ENCODE measurements around the gene REELD1.

The REELD1 gene

GRCh38 chr4:146214238-146214637 is at the start of gene REELD1:
REELD1 (plus strand) TSS chr4:146214538; CDS start chr4:146216953, 2,415 bp downstream.
- DNase-seq (ENCODE audit: low read depth in 2 of 2), result no peak

DNA sequence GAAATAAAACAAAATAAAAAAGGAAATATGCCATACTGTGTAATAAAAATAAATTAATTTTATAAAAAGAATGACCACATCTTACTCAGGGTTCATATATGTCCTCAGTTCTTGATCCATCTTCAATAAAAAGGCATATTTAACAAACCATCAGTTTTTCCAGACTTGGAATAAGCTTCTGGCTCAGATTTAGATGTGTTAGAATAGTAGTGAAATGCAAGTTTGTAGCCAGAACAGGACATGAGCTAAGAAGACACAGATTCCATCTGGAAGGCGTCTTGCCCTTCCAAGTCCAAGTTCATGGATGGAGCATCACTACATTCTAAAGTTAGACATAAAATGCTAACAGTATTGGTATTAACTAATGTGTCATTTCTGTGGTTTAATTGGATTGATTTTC is 49.1 kb upstream of the REELD1 start:
- no peak for DNase-seq (ENCODE audit: low read depth in 2 of 2)

- DNase-seq (ENCODE audit: low read depth in 2 of 2), result no peak
Measured at GRCh38 chr4:146165840-146166239, 48.5 kb upstream of the REELD1 start.

DNA sequence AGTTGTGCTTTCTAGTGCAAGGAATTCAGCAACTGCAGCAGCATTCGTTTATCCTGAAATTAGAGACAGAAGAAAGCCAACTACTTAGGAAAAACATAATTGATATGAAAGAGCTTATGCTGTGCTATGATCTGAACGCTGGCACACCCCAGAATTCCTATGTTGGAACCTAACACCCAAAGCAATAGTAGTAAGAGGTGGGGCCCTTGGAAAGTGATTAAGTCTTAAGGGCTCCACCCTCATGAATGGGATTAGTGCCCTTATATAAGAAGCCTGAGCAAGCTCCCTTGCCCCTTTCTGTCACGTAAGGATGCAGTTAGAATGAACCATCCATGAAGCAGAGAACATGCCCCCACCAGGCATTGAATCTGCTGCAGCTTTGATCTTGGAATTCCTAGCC is 44.2 kb upstream of the REELD1 start:
- DNase-seq (ENCODE audit: low read depth in 2 of 2), result no peak

GRCh38 chr4:146175541-146176453 is 38.5 kb upstream of the REELD1 start, which contains the start of gene LSM6:
LSM6 (plus strand) TSS chr4:146175718; CDS start chr4:146182922, 7,204 bp downstream.
- DNase-seq (ENCODE audit: low read depth in 2 of 2), result peak; percentile 73 to 76

GRCh38 chr4:146176891-146177290 is 37.4 kb upstream of the REELD1 start:
- no peak for DNase-seq (ENCODE audit: low read depth in 2 of 2)

DNA sequence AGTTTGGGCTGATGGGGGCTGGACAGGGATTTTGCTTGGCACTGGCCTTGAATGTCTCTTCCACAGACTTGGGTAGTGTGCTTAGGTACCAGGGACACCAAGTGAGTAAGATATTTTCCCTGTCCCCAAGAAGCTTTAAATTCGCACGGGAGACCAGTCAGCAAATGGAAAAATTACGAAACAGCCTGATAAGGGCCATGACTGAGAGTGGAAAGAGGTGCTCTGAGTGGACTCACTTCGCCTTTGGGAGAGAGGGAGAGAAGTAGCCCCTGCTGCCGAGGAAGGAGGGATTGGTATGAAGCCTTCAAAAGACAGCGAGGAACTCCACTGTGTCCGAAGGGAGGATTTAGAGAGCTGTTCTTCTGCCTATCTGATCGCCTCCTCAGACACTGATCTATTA is 36.2 kb upstream of the REELD1 start:
- no peak for DNase-seq (ENCODE audit: low read depth in 2 of 2)

DNA sequence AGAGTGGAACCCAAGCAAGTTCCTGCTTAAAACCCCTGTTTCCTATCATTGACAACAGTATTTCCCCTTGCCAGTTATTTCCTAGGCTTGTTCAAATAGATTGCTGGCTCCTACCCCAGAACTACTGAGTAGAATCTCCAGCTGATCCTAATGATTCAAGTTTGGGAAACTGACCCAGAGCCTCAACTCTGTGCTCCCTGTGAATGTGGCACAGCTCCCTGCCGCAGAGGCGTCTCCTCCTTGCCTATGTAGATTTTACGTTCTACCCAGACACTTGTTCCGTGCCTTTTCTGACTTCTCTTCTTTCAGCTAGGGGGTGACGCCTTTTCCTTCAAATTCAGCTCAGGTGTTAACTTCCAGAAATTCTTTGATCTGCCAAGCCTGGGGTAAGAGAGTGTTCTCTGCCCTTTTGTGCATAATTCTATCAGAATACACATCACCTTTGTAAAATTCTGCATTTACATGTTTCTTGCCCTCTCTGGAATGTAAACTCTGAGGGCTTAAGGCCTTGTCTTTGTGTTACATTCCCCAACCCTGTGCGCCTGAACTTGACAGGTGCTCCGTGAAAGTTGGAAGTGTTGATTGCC is 34.5 kb upstream of the REELD1 start:
- DNase-seq (ENCODE audit: low read depth in 2 of 2), result no peak

DNA sequence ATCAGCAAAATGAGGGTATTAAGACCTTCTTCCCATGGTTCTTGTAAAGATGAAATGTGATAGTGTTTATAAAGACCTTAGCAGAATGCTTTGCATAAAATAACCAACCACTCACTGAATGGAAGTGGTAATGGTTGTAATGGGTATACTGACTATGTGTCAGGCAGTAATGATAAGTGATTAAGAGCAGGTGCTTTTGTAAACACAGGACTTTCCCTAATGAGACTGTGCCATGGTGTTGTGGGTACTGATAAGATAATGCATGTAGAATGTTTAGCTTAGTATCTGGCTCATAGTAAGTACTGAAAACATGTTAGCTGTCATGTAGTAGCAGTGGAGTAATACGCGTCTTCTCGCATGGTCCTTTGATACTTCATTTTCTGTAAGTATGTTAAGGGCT is 31.9 kb upstream of the REELD1 start:
- DNase-seq (ENCODE audit: low read depth in 2 of 2), result no peak

- DNase-seq (ENCODE audit: low read depth in 2 of 2), result no peak
Measured at GRCh38 chr4:146183209-146183608, 31.1 kb upstream of the REELD1 start.

- DNase-seq (ENCODE audit: low read depth in 2 of 2), result no peak
Measured at GRCh38 chr4:146186041-146186440, 28.3 kb upstream of the REELD1 start.

GRCh38 chr4:146186596-146186995 is 27.7 kb upstream of the REELD1 start:
- DNase-seq (ENCODE audit: low read depth in 2 of 2), result no peak

GRCh38 chr4:146190456-146190855 is 23.9 kb upstream of the REELD1 start:
- DNase-seq (ENCODE audit: low read depth in 2 of 2), result no peak

- DNase-seq (ENCODE audit: low read depth in 2 of 2), result no peak
Measured at GRCh38 chr4:146191766-146192458, 22.4 kb upstream of the REELD1 start.

- DNase-seq (ENCODE audit: low read depth in 2 of 2), result no peak
Measured at GRCh38 chr4:146193628-146194027, 20.7 kb upstream of the REELD1 start.

GRCh38 chr4:146194212-146194611 is 20.1 kb upstream of the REELD1 start:
- DNase-seq (ENCODE audit: low read depth in 2 of 2), result no peak

GRCh38 chr4:146202665-146203064 is 11.7 kb upstream of the REELD1 start:
- no peak for DNase-seq (ENCODE audit: low read depth in 2 of 2)

- DNase-seq (ENCODE audit: low read depth in 2 of 2), result no peak
Measured at GRCh38 chr4:146207410-146207809, 6.9 kb upstream of the REELD1 start.

GRCh38 chr4:146210890-146211289 is 3.4 kb upstream of the REELD1 start:
- no peak for DNase-seq (ENCODE audit: low read depth in 2 of 2)

GRCh38 chr4:146211440-146211839 is 2.9 kb upstream of the REELD1 start:
- no peak for DNase-seq (ENCODE audit: low read depth in 2 of 2)

DNA sequence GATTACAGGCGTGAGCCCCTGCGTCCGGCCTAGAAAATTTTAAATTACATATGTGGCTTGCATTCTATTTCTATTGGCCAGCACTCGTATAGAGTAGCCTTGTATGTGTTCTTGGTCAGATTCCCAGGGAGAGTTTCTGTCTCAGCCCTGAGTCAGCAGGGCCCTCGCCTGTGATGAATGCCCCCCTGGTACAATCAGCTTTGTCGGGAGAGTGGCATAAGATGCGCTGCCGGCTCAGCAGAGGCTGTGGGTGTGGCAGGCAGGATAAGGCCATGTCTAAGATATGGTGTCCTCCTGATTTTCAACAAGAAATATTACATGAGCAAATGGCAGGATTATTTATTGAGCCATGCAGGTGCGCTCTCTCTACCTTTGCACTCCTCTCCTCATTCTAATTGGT is 1.6 kb upstream of the REELD1 start:
- DNase-seq (ENCODE audit: low read depth in 2 of 2), result no peak

- DNase-seq (ENCODE audit: low read depth in 2 of 2), result no peak
Measured at GRCh38 chr4:146222313-146222712, 8.0 kb downstream of the REELD1 start.
